ENCODE measurements around the gene SGMS1.
A peak's percentile ranks its signal among the peaks of the same experiment; 100 is the strongest.
"Not testable (repeated sequence)": the region's sequence is repeated elsewhere in the genome, so short reads cannot be mapped to it uniquely, and the experiment has no call there.

SGMS1 gene

DNA sequence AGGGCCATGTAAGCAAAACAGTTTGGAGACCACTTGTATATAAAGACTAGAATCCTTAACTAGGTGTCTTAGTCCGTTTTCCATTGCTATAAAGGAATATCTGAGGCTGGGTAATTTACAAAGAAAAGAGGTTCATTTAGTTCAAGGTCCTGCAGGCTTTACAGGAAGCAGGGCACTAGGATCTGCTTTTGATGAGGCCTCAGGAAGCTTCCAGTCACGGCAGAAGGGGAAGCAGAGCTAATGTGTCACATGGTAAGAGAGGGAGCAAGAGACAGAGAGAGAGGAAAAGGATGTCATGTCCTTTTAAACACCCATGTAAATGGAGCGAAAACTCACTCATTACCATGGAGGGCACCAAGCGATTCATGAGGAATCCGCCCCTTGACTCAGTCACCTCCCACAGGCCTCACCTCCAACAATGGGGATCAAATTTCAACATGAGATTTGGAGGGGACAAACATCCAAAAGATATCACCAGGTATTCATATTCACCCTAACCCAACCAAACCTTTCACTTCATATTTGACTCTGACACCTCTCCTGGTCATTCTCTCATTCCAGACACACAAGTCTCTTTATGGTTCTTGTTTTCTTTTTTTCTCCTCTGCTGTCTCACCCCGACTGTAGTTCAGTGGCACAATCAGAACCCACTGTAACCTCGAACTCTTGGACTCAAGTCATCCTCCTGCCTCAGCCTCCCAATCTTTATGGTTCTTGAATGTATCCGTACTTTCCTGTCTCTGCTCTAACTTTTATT lies 342.4 kb downstream of the SGMS1 start:
- DNase-seq = no peak

DNA sequence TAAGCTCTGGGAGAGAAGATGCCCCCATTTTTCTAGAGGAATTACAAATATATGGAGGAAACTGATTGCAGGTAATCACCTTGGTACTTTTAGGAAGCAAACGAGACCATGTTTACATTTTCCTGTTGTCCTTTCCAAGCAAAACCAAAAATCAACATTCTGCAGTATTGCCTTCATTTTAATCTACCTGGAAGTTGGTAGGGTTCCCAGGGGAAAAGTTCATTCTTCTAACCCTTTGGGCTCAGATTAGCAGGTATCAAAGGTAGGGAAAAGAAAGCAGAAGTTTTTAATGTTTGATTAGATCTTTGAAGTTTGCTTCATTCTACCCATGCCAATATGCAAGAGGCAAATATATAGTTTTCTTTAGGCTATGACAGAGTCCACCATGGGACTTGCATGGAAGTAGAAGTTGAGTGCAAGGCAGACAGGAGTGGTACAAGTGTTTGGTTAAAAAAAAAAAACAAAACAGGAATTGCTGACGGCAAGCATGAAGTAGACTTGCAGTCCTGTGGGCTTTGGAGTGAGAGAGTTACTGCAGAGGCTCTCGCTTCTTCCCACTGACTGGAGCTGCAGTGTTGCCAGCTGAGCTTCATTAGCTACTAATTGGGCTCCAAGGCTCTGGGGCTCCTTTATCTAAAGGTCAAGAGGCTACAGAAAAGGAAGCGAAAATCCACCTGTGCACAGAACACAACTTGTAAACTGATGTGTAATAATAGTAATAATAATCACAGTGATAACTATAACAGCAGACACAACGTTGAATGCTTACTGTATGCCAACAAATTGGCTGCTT lies 343.5 kb downstream of the SGMS1 start:
- DNase-seq = no peak

DNA sequence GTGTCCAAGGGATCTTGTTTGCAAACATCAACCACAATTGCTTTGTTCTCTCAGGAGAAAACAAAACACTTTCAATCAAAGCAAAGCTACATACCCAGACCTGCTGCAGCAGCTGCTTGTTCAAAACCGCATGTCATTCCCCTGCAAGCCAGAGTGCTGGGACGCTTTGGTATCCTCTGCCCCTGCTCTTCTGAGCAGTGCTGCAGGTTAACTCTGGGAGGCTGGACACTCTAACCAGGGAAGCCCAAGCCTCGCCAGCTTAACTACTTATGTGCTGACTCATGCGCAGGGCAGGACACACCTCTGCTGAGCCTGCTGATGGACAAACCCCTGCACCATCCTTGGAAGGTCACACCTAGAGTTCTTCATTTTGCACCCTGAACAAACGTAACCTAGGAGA lies 344.3 kb downstream of the SGMS1 start:
- no peak for DNase-seq

DNA sequence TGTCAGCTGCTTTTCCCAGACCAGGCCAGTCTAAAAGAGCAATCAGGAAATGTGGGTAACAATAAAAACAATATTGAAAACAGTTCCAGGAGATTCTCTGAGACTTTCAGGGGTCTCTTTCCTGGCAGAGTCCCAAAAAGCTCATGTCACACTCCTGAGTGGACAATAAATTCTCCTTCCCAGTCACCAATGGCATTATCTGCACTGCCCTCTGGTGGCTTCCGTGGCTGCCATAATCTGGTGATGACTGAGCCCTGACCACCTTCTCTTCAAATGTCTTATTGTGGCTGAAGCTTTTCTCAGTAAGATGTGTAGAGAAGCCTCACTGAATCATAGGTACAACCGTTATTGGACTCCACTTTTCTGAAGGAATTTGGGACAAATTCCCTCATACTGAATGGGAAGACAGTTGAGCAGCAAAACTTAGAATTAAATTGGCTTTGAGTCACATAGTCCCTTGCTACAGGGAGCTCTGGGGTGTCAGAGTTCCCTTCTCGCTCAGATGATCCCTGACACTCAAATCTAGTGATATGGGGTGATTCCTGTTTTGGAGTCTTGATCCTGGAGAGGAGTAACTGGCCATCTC lies 348.0 kb downstream of the SGMS1 start:
- peak; percentile 68 for DNase-seq

DNA sequence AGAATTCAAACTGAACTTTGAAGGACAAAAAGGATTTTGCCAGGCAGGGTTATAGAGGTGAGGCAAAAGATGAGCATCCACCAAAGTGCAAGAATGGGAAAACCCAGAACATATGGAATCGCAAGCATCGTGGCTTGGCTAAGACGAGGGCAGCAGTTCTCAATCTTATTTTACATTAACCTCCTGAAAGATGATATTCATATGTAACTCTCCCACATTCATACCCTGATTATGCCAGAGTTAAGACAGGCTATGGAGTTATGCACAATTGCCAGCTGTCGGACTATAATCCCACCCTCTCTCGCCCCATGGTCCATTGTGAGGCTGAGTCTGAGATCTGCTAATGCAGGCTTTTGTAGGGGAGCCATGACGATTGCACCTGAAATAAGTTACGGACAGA lies 351.2 kb downstream of the SGMS1 start:
- no peak for DNase-seq

DNA sequence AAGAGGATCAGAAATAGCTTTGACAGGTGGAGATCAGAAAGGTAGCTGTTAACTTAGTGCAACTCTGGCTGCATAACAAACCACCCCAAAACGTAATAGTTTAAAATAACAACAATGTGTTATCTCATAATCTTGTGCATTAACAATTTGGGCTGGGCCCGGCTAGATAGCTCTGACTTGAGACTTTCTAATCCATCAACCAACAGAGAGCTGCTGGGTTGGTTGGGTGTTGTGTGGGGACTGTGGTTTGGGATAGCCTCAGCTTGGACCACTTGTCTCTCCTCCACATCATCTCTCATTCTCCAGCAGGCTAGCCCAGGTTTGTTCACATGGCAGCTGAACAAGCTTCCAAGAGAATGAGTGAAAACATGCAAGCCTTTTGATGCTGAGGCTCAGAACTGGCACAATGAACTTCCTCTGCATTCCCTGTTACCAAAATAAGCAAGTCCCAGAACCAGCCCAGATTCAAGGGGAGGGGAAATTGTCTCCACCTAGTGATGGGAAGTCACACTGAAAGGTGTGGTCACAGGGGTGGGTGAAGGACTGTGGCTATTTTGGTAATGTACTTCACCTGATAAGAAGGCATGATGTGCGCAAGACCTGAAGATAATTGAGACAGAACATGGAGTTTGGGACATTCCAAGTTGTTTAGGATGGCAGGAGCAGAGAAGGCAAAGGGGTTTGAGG lies 352.0 kb downstream of the SGMS1 start:
- DNase-seq = no peak

DNA sequence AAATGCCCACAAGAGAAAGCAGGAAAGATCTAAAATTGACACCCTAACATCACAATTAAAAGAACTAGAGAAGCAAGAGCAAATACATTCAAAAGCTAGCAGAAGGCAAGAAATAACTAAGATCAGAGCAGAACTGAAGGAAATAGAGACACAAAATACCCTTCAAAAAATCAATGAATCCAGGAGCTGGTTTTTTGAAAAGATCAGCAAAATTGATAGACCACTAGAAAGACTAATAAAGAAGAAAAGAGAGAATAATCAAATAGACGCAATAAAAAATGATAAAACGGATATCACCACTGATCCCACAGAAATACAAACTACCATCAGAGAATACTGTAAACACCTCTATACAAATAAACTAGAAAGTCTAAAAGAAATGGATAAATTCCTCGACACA lies 355.9 kb downstream of the SGMS1 start:
- DNase-seq = not testable (repeated sequence)

DNA sequence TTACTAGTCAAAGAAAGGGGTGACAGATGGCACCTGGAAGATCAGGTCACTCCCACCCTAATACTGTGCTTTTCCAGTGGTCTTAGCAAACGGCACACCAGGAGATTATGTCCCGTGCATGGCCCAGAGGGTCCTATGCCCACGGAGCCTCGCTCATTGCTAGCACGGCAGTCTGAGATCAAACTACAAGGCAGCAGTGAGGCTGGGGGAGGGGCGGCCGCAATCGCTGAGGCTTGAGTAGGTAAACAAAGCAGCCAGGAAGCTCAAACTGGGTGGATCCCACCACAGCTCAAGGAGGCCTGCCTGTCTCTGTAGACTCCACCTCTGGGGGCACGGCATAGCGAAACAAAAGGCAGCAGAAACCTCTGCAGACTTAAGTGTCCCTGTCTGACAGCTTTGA lies 361.1 kb downstream of the SGMS1 start:
- DNase-seq = not testable (repeated sequence)

DNA sequence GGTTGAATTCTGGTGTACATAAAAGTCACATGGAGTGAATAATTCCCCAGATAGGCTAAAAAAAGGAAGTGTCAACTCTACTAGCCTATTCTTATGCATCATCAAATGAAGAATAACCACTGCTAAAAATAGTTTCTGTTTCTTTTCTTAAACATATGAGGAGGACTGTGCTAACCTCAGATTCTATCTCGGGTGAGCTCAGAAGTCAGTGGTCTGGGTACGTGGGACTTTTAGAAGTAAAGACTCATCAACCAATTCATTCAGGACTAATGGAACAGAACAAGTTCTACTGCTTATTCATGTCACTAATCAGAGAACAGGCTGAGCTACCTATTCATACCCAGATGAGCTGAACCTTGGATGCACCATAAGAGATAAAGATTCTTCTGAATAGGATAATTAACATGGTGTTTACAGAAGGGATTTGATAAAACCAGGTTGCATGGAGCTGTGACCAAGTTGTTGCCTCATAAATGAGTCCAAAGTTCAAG lies 362.9 kb downstream of the SGMS1 start:
- DNase-seq = peak; percentile 23
